ENCODE measurements around the gene TSPOAP1. TPM values are rescaled to one million over a fixed set of nuclear protein-coding genes. Genes with fewer than 3 reads are reported as not detected.
A peak's percentile ranks its signal among the peaks of the same experiment; 100 is the strongest.

TSPOAP1 gene
- total and polyA plus RNA-seq, 2 of the 13 experiments (the other 11 are each of a cell fraction or from before 2014, with no cell fraction given) = not detected

GRCh38 chr17:58351831-58352595, 23.4 kb upstream of the TSPOAP1 start, which contains the start of gene SUPT4H1 (continued):
- TF ChIP-seq YEATS2 (CRISPR knock-in tag; IDR thresholded peaks at IDR 0.05; ENCODE audit: borderline replicate concordance) = peak; percentile 99
- TF ChIP-seq ZNF709 (CRISPR knock-in tag; IDR thresholded peaks at IDR 0.05) = peak; percentile 33; the same call in 1 of the 2 replicates
- TF ChIP-seq ERF (CRISPR knock-in tag; IDR thresholded peaks at IDR 0.05) = peak; percentile 94
- no peak; the same call in 1 of the 2 replicates for TF ChIP-seq ZFP62 (CRISPR knock-in tag; IDR thresholded peaks at IDR 0.05)
- TF ChIP-seq MZF1 (CRISPR knock-in tag; IDR thresholded peaks at IDR 0.05; ENCODE audit: borderline replicate concordance) = peak; percentile 87; the same call in 1 of the 2 replicates
- TF ChIP-seq DPF2 (CRISPR knock-in tag; IDR thresholded peaks at IDR 0.05; ENCODE audit: borderline replicate concordance, low read depth) = no peak
- TF ChIP-seq ZNF12 (CRISPR knock-in tag; IDR thresholded peaks at IDR 0.05) = no peak
- 0 out of 2 replicates have a peak, but pooled peaks have one; percentile 32 for TF ChIP-seq ZFYVE20 (CRISPR knock-in tag; IDR thresholded peaks at IDR 0.05; ENCODE audit: borderline replicate concordance, low read depth)
- TF ChIP-seq NR2F2 (IDR thresholded peaks at IDR 0.05; ENCODE audit: borderline replicate concordance, low read depth) = peak; percentile 35; the same call in 1 of the 2 replicates
- no peak for TF ChIP-seq JARID2 (CRISPR knock-in tag; IDR thresholded peaks at IDR 0.05; ENCODE audit: insufficient replicate concordance)
- no peak for TF ChIP-seq KAT2B (IDR thresholded peaks at IDR 0.05; ENCODE audit: borderline replicate concordance, low read depth, low read length)
- peak; percentile 96 for TF ChIP-seq THAP11 (CRISPR knock-in tag; IDR thresholded peaks at IDR 0.05)
- TF ChIP-seq ZNF597 (CRISPR knock-in tag; IDR thresholded peaks at IDR 0.05) = peak; percentile 75; the same call in 1 of the 2 replicates
- 0 out of 2 replicates have a peak, but pooled peaks have one; percentile 60 for TF ChIP-seq ZNF614 (CRISPR knock-in tag; IDR thresholded peaks at IDR 0.05; ENCODE audit: borderline replicate concordance)
- no peak for TF ChIP-seq GRHL1 (CRISPR knock-in tag; conservative IDR thresholded peaks at IDR 0.05)
- TF ChIP-seq DNMT3B (CRISPR knock-in tag; conservative IDR thresholded peaks at IDR 0.05) = peak; percentile 42; the same call in 1 of the 2 replicates
- TF ChIP-seq KLF16 (CRISPR knock-in tag; IDR thresholded peaks at IDR 0.05) = peak in 1 of 2 experiments; percentile 93; a peak in 2 of 4 replicates
- TF ChIP-seq AHDC1 (CRISPR knock-in tag; IDR thresholded peaks at IDR 0.05; ENCODE audit: borderline replicate concordance) = no peak
- peak; percentile 98 for TF ChIP-seq ZBTB25 (CRISPR knock-in tag; IDR thresholded peaks at IDR 0.05)

Data from HepG2 (cell line).